Liver (tissue), 9 donors: ENCODE results near the gene GNG11. TPM values are rescaled to one million over a fixed set of nuclear protein-coding genes. Genes with fewer than 3 reads are reported as not detected.

Experiments used
- DNase-seq: peaks from one replicate; pipeline ENCODE4 v3.0.0-alpha.2; 2017; ENCODE audit warnings: low spot score
- H3K27ac ChIP-seq, 2 donors: one replicate each; pipeline ENCODE4 v1.7.0; 2013; ENCODE audit warnings: inconsistent platforms in 2 of 2, low read length in 2 of 2, control low read depth in 1 of 2, low read depth in 1 of 2, mild to moderate bottlenecking in 1 of 2
- H3K27me3 ChIP-seq, 4 donors: one replicate each; pipeline versions ENCODE4 v1.6.1 to v1.7.0; 2013; ENCODE audit warnings: low read length in 3 of 4, inconsistent platforms in 1 of 4, mild to moderate bottlenecking in 1 of 4, moderate library complexity in 1 of 4; ENCODE audit not compliant: control insufficient read depth in 4 of 4, insufficient read depth in 4 of 4
- H3K36me3 ChIP-seq, 4 donors: one replicate each; pipeline versions ENCODE4 v1.6.1 to v1.7.0; 2013; ENCODE audit warnings: low read length in 3 of 4, mild to moderate bottlenecking in 3 of 4, low read depth in 1 of 4, moderate library complexity in 1 of 4; ENCODE audit not compliant: control insufficient read depth in 4 of 4, insufficient read depth in 3 of 4
- H3K4me1 ChIP-seq, 4 donors: one replicate each; pipeline versions ENCODE4 v1.6.1 to v1.7.0; 2013; ENCODE audit warnings: low read length in 3 of 4, mild to moderate bottlenecking in 3 of 4, moderate library complexity in 1 of 4; ENCODE audit not compliant: control insufficient read depth in 4 of 4, insufficient read depth in 4 of 4
- H3K4me3 ChIP-seq, 3 donors: one replicate each; pipeline versions ENCODE4 v1.6.1 to v1.7.0; 2013; ENCODE audit warnings: low read length in 3 of 3, control low read depth in 1 of 3, low read depth in 1 of 3, mild to moderate bottlenecking in 1 of 3
- H3K9ac ChIP-seq, 2 donors: one replicate each; pipeline ENCODE4 v1.7.0; 2013; ENCODE audit warnings: low read length in 2 of 2, mild to moderate bottlenecking in 2 of 2, moderate library complexity in 2 of 2, control low read depth in 1 of 2, low read depth in 1 of 2
- H3K9me3 ChIP-seq, 4 donors: one replicate each; pipeline versions ENCODE4 v1.6.1 to v1.7.0; 2013; ENCODE audit warnings: low read length in 3 of 4; ENCODE audit not compliant: control insufficient read depth in 4 of 4
- CTCF ChIP-seq: fragments of 150-350 bp; IDR thresholded peaks from 2 replicates; pipeline ENCODE4 v1.5.1; 2017; ENCODE audit warnings: improper control_type of control experiment, low read depth, low read length; ENCODE audit not compliant: missing input control
- EGR1 ChIP-seq, 2 donors: IDR thresholded peaks; 2 replicates each; pipeline ENCODE4 v1.6.1; 2016 to 2018; ENCODE audit warnings: antibody characterized with exemption in 2 of 2, low read depth in 2 of 2
- FOXA1 ChIP-seq: IDR thresholded peaks from 2 replicates; pipeline ENCODE4 v1.6.1; 2016; ENCODE audit warnings: antibody characterized with exemption
- FOXA2 ChIP-seq: IDR thresholded peaks from 2 replicates; pipeline ENCODE4 v1.6.1; 2016; ENCODE audit warnings: antibody characterized with exemption
- HNF4A ChIP-seq, 2 donors: conservative IDR thresholded peaks; 2 replicates each; pipeline ENCODE4 v1.6.1; 2016; ENCODE audit warnings: antibody characterized with exemption in 2 of 2, mild to moderate bottlenecking in 2 of 2
- HNF4G ChIP-seq: IDR thresholded peaks from 2 replicates; pipeline ENCODE4 v1.6.1; 2016; ENCODE audit warnings: antibody characterized with exemption
- JUND ChIP-seq, 2 donors: IDR thresholded peaks; 2 replicates each; pipeline ENCODE4 v1.6.1; 2016; ENCODE audit warnings: antibody characterized with exemption in 2 of 2
- MAX ChIP-seq: IDR thresholded peaks from 2 replicates; pipeline ENCODE4 v1.6.1; 2016; ENCODE audit warnings: antibody characterized with exemption
- NR2F2 ChIP-seq: IDR thresholded peaks from 2 replicates; pipeline ENCODE4 v1.6.1; 2016; ENCODE audit warnings: antibody characterized with exemption
- RAD21 ChIP-seq, 2 donors: IDR thresholded peaks; 2 replicates each; pipeline ENCODE4 v1.6.1; 2016; ENCODE audit warnings: antibody characterized with exemption in 2 of 2, mild to moderate bottlenecking in 2 of 2
- REST ChIP-seq: IDR thresholded peaks from 2 replicates; pipeline ENCODE4 v1.6.1; 2016; ENCODE audit warnings: antibody characterized with exemption, mild to moderate bottlenecking
- RXRA ChIP-seq, 2 donors: IDR thresholded peaks; 2 replicates each; pipeline ENCODE4 v1.6.1; 2017 to 2018; ENCODE audit warnings: antibody characterized with exemption in 2 of 2, mild to moderate bottlenecking in 1 of 2
- TAF1 ChIP-seq: conservative IDR thresholded peaks from 2 replicates; pipeline ENCODE4 v1.6.1; 2016; ENCODE audit warnings: antibody characterized with exemption, mild to moderate bottlenecking
- YY1 ChIP-seq: IDR thresholded peaks from 2 replicates; pipeline ENCODE4 v1.6.1; 2016; ENCODE audit warnings: antibody characterized with exemption, mild to moderate bottlenecking
- ZBTB33 ChIP-seq: IDR thresholded peaks from 2 replicates; pipeline ENCODE4 v1.6.1; 2016; ENCODE audit warnings: antibody characterized with exemption
- WGBS: extraction: QIAGEN DNeasy Blood & Tissue Kit; methylation state at CpG from one replicate; pipeline ENCODE4 v1.1.7; 2013; 5-methylcytosine and 5-hydroxymethylcytosine counted together
- polyA plus RNA-seq, 2 donors: library from polyadenylated mRNA; stranded (reverse) in 1 of 2; unstranded in 1 of 2; fragments of 200-250 nt in 1 of 2; fragments of >200 nt in 1 of 2; fragmentation: Nextera tagmentation in 1 of 2; extraction: Ambion mirVana in 1 of 2; gene quantifications; one replicate each; pipeline versions ENCODE4 v1.2.1 to v1.2.3, GENCODE V29; 2013 to 2015
- total RNA-seq, 2 donors: library from RNA; depleted of rRNA; stranded (reverse); fragments of >200 nt; gene quantifications; one replicate each; pipeline ENCODE4 v1.2.3, GENCODE V29; 2014
- donor health status: healthy.
- donor health status: healthy.
- donor health status: healthy.
- donor health status: healthy.
- donor health status: healthy.

Gene GNG11
- total and polyA plus RNA-seq, 4 donors = 4.0 to 11.1 (median 6.1) TPM

- WGBS = 53% methylated on average over 4 of the region's 4 CpGs
- Histone ChIP-seq H3K36me3 (no peaks in the 10 kb centered on the region), H3K9ac (peak overlapping the region in 1 of 2 donors; percentile 27), H3K9me3 (no peaks in the 10 kb centered on the region), H3K27ac (no peak overlapping the region), H3K4me3 (no peak overlapping the region), H3K27me3 (no peaks in the 10 kb centered on the region), H3K4me1 (no peaks in the 10 kb centered on the region)
- DNase-seq = no peak
- TF ChIP-seq RXRA (IDR thresholded peaks at IDR 0.05) = no peak
- no peak for TF ChIP-seq CTCF
- no peak for TF ChIP-seq MAX
- no peak for TF ChIP-seq NR2F2
- TF ChIP-seq EGR1 (IDR thresholded peaks at IDR 0.05; ENCODE audit: low read depth in 2 of 2) = no peak
- TF ChIP-seq HNF4G = no peak
- TF ChIP-seq FOXA2 = no peak
- TF ChIP-seq ZBTB33 = no peak
Measured at GRCh38 chr7:93943816-93944540, 22.4 kb downstream of the GNG11 start.

GRCh38 chr7:93944673-93945072 is 23.1 kb downstream of the GNG11 start:
- Histone ChIP-seq H3K36me3 (no peaks in the 10 kb centered on the region), H3K27me3 (no peaks in the 10 kb centered on the region), H3K27ac (no peak overlapping the region), H3K4me3 (no peak overlapping the region), H3K4me1 (no peaks in the 10 kb centered on the region), H3K9me3 (no peaks in the 10 kb centered on the region), H3K9ac (no peak overlapping the region)
- DNase-seq = no peak
- 39% methylated on average over 1 of the region's 1 CpG for WGBS
- TF ChIP-seq RAD21 (IDR thresholded peaks at IDR 0.05) = no peak
- TF ChIP-seq TAF1 = no peak
- TF ChIP-seq FOXA2 = no peak

- no peak for DNase-seq
- H3K4me1 ChIP-seq = no peaks in the 10 kb centered on the region
- H3K9ac ChIP-seq = no peak overlapping the region
- no peak overlapping the region for H3K4me3 ChIP-seq
- H3K36me3 ChIP-seq = no peaks in the 10 kb centered on the region
- no peaks in the 10 kb centered on the region for H3K27me3 ChIP-seq
- WGBS = 48% methylated on average over 3 of the region's 3 CpGs
- no peak overlapping the region for H3K27ac ChIP-seq
- H3K9me3 ChIP-seq = no peaks in the 10 kb centered on the region
- TF ChIP-seq FOXA1 = no peak
- TF ChIP-seq JUND (IDR thresholded peaks at IDR 0.05) = no peak
- no peak for TF ChIP-seq TAF1
- TF ChIP-seq EGR1 (IDR thresholded peaks at IDR 0.05; ENCODE audit: low read depth in 2 of 2) = no peak
- TF ChIP-seq YY1 = no peak
- TF ChIP-seq NR2F2 = no peak
- TF ChIP-seq MAX = no peak
- no peak for TF ChIP-seq FOXA2
- no peak for TF ChIP-seq REST
- TF ChIP-seq ZBTB33 = no peak
- TF ChIP-seq HNF4G = no peak
- no peak for TF ChIP-seq HNF4A (conservative IDR thresholded peaks at IDR 0.05)
Measured at GRCh38 chr7:93945083-93945482, 23.5 kb downstream of the GNG11 start.
